HEK293 (cell line): ENCODE data around the gene ELMO1.

ENCODE experiments used
- CTCF ChIA-PET: fragments of 350-600 bp; formaldehyde crosslinking; extraction: SDS; loops from one replicate; lab custom pipeline; 2021; ENCODE audit warnings: antibody characterized with exemption; lab: Yijun Ruan, JAX
- POLR2A ChIA-PET: fragments of 300-600 bp; formaldehyde crosslinking; extraction: SDS; loops from one replicate; lab custom pipeline; 2020; ENCODE audit warnings: antibody characterized with exemption, inconsistent platforms; lab: Yijun Ruan, JAX
- H3K27ac ChIP-seq: fragments of 200-500 bp; sonication (Bioruptor generic); 2 replicates; pipeline ENCODE4 v1.5.1; 2014; ENCODE audit warnings: low read depth, low read length, control low read depth, inconsistent platforms; ENCODE audit errors: extremely low read depth
- H3K36me3 ChIP-seq, 2 experiments: fragments of 200-500 bp in 1 of 2; sonication (Bioruptor generic) in 1 of 2; 1 replicate in 1 of 2; 2 replicates in 1 of 2; pipeline ENCODE4 v1.5.1; 2014 to 2017; ENCODE audit warnings: inconsistent platforms in 2 of 2, low read length in 2 of 2; ENCODE audit not compliant: control insufficient read depth in 2 of 2, insufficient read depth in 1 of 2
- H3K4me1 ChIP-seq: fragments of 200-500 bp; sonication (Bioruptor generic); 2 replicates; pipeline ENCODE4 v1.5.1; 2014; ENCODE audit warnings: mild to moderate bottlenecking, low read length, inconsistent platforms; ENCODE audit not compliant: control insufficient read depth, insufficient read depth
- H3K4me3 ChIP-seq: 2 replicates; pipeline ENCODE4 v1.5.1; 2011; ENCODE audit warnings: low read depth, mild to moderate bottlenecking, control low read depth, low read length, moderate library complexity
- H3K9me3 ChIP-seq: fragments of 200-500 bp; sonication (Bioruptor generic); 2 replicates; pipeline ENCODE4 v1.5.1; 2014; ENCODE audit warnings: low read depth, low read length, inconsistent platforms; ENCODE audit not compliant: control insufficient read depth, insufficient read depth
- BCL11B ChIP-seq: fragments of 450-650 bp; formaldehyde crosslinking; IDR thresholded peaks from 2 replicates; pipeline ENCODE4 v1.5.1; 2016; ENCODE audit warnings: low read depth, missing biosample characterization, missing genetic modification characterization
- EGR2 ChIP-seq: fragments of 450-650 bp; formaldehyde crosslinking; IDR thresholded peaks from 2 replicates; pipeline ENCODE4 v1.5.1; 2016; ENCODE audit warnings: low read depth, missing biosample characterization, missing genetic modification characterization
- ELK4 ChIP-seq: IDR thresholded peaks from 2 replicates; pipeline ENCODE4 v1.6.1; 2011; ENCODE audit warnings: mild to moderate bottlenecking, low read depth, low read length, borderline replicate concordance
- REPIN1 ChIP-seq: fragments of 450-650 bp; formaldehyde crosslinking; IDR thresholded peaks from 2 replicates; pipeline ENCODE4 v1.5.1; 2017; ENCODE audit warnings: missing biosample characterization, missing genetic modification characterization, low read depth
- SALL2 ChIP-seq: fragments of 450-650 bp; formaldehyde crosslinking; IDR thresholded peaks from 2 replicates; pipeline ENCODE4 v1.5.0; 2017; ENCODE audit warnings: missing biosample characterization, mild to moderate bottlenecking, missing genetic modification characterization, borderline replicate concordance
- SP2 ChIP-seq: fragments of 450-650 bp; formaldehyde crosslinking; IDR thresholded peaks from 2 replicates; pipeline ENCODE4 v1.5.1; 2016; ENCODE audit warnings: missing biosample characterization, missing genetic modification characterization
- TSHZ1 ChIP-seq: fragments of 450-650 bp; formaldehyde crosslinking; IDR thresholded peaks from 2 replicates; pipeline ENCODE4 v1.5.1; 2016; ENCODE audit warnings: missing biosample characterization, missing genetic modification characterization, borderline replicate concordance
- ZBTB1 ChIP-seq: fragments of 450-650 bp; formaldehyde crosslinking; IDR thresholded peaks from 2 replicates; pipeline ENCODE4 v1.5.1; 2016; ENCODE audit warnings: missing biosample characterization, missing genetic modification characterization
- ZNF133 ChIP-seq: fragments of 450-650 bp; formaldehyde crosslinking; IDR thresholded peaks from 2 replicates; pipeline ENCODE4 v1.5.1; 2016; ENCODE audit warnings: missing biosample characterization, missing genetic modification characterization
- ZNF138 ChIP-seq: fragments of 450-650 bp; formaldehyde crosslinking; IDR thresholded peaks from 2 replicates; pipeline ENCODE4 v1.5.1; 2016; ENCODE audit warnings: missing biosample characterization, missing genetic modification characterization, borderline replicate concordance
- ZNF214 ChIP-seq: fragments of 450-650 bp; formaldehyde crosslinking; IDR thresholded peaks from 2 replicates; pipeline ENCODE4 v1.5.1; 2017; ENCODE audit warnings: missing biosample characterization, mild to moderate bottlenecking, missing genetic modification characterization, borderline replicate concordance
- ZNF266 ChIP-seq: fragments of 450-650 bp; formaldehyde crosslinking; IDR thresholded peaks from 2 replicates; pipeline ENCODE4 v1.5.1; 2016; ENCODE audit warnings: missing biosample characterization, missing genetic modification characterization, low read depth
- ZNF324 ChIP-seq: fragments of 450-650 bp; formaldehyde crosslinking; IDR thresholded peaks from 2 replicates; pipeline ENCODE4 v1.5.1; 2016; ENCODE audit warnings: missing biosample characterization, missing genetic modification characterization
- ZNF354C ChIP-seq: fragments of 450-650 bp; formaldehyde crosslinking; IDR thresholded peaks from 2 replicates; pipeline ENCODE4 v1.5.1; 2016; ENCODE audit warnings: missing biosample characterization, missing genetic modification characterization, low read depth, borderline replicate concordance
- ZNF423 ChIP-seq: fragments of 450-650 bp; formaldehyde crosslinking; IDR thresholded peaks from 2 replicates; pipeline ENCODE4 v1.5.1; 2016; ENCODE audit warnings: missing biosample characterization, missing genetic modification characterization
- ZNF600 ChIP-seq: fragments of 450-650 bp; formaldehyde crosslinking; IDR thresholded peaks from 2 replicates; pipeline ENCODE4 v1.5.1; 2016; ENCODE audit warnings: missing biosample characterization, missing genetic modification characterization
- ZNF707 ChIP-seq: fragments of 450-650 bp; formaldehyde crosslinking; IDR thresholded peaks from 2 replicates; pipeline ENCODE4 v1.5.1; 2016; ENCODE audit warnings: missing biosample characterization, missing genetic modification characterization
- ZNF768 ChIP-seq: fragments of 450-650 bp; formaldehyde crosslinking; IDR thresholded peaks from 2 replicates; pipeline ENCODE4 v1.5.1; 2018; ENCODE audit warnings: missing biosample characterization, mild to moderate bottlenecking, missing genetic modification characterization
- ZNF837 ChIP-seq: fragments of 450-650 bp; formaldehyde crosslinking; IDR thresholded peaks from 2 replicates; pipeline ENCODE4 v1.5.1; 2016; ENCODE audit warnings: missing biosample characterization, missing genetic modification characterization

The ELMO1 gene

GRCh38 chr7:37318541-37318940, 130.1 kb downstream of the ELMO1 start:
- Histone ChIP-seq H3K9me3 (no peaks in the 10 kb centered on the region), H3K36me3 (no peaks in the 10 kb centered on the region), H3K4me3 (no peak overlapping the region), H3K4me1 (peaks cover 6% of the 10 kb centered on the region; the same call in 1 of the 2 replicates), H3K27ac (no peak overlapping the region)
- no peak for TF ChIP-seq ELK4
- TF ChIP-seq ZNF600 (tag by site-specific recombination), result no peak
- no peak for TF ChIP-seq ZNF768
- TF ChIP-seq ZNF354C (tag by site-specific recombination), result no peak
- no peak for TF ChIP-seq ZNF133 (tag by site-specific recombination)
- no peak for TF ChIP-seq ZNF138
- no peak for TF ChIP-seq ZNF707 (tag by site-specific recombination)
- no peak for TF ChIP-seq SP2
- ChIA-PET CTCF (interaction anchor here (0.6 kb wide), 1 partner anchor 946 kb away, joined by 3 read pairs; no protein-coding TSS in a partner anchor), POLR2A (no interaction called here)

GRCh38 chr7:37315772-37316715, 132.6 kb downstream of the ELMO1 start:
- Histone ChIP-seq H3K4me3 (no peak overlapping the region), H3K9me3 (no peaks in the 10 kb centered on the region), H3K4me1 (peaks cover 6% of the 10 kb centered on the region; the same call in 1 of the 2 replicates), H3K36me3 (no peaks in the 10 kb centered on the region), H3K27ac (no peak overlapping the region)
- ChIA-PET POLR2A (no interaction called here), CTCF (no interaction called here)
- TF ChIP-seq ZBTB1 (no peak), ZNF266 (tag by site-specific recombination) (no peak), TSHZ1 (tag by site-specific recombination) (no peak), ZNF214 (tag by site-specific recombination) (no peak), ZNF837 (tag by site-specific recombination) (no peak), ZNF768 (no peak), BCL11B (tag by site-specific recombination) (no peak), ZNF324 (tag by site-specific recombination) (no peak), ELK4 (no peak)

GRCh38 chr7:37312608-37313007, 136.1 kb downstream of the ELMO1 start:
- no peaks in the 10 kb centered on the region for H3K4me1 ChIP-seq
- POLR2A ChIA-PET, result no interaction called here
- H3K27ac ChIP-seq, result no peak overlapping the region
- H3K9me3 ChIP-seq, result no peaks in the 10 kb centered on the region
- CTCF ChIA-PET, result interaction anchor here (0.6 kb wide), 1 partner anchor 196 kb away, joined by 3 read pairs; no protein-coding TSS in a partner anchor
- H3K4me3 ChIP-seq, result no peak overlapping the region
- TF ChIP-seq EGR2 (tag by site-specific recombination) (no peak), SALL2 (tag by site-specific recombination) (no peak), REPIN1 (tag by site-specific recombination) (no peak), ZNF423 (tag by site-specific recombination) (no peak)
- no peaks in the 10 kb centered on the region for H3K36me3 ChIP-seq
